Brain microvascular endothelial cell (primary cell): ENCODE measurements around the gene EID3.

Source experiments
- DNase-seq: peaks from one replicate; pipeline ENCODE4 v3.0.0-alpha.2; 2020
- H3K27ac ChIP-seq: fragments of 250-450 bp; sonication (Bioruptor Pico); 2 replicates; pipeline ENCODE4 v1.5.1; 2020; ENCODE audit warnings: mild to moderate bottlenecking, moderate library complexity
- H3K27me3 ChIP-seq: fragments of 250-450 bp; sonication (Bioruptor Pico); replicated peaks from 2 replicates; pipeline ENCODE4 v1.5.1; 2020; ENCODE audit warnings: mild to moderate bottlenecking
- H3K36me3 ChIP-seq: fragments of 250-450 bp; sonication (Bioruptor Pico); replicated peaks from 2 replicates; pipeline ENCODE4 v1.5.1; 2020; ENCODE audit warnings: mild to moderate bottlenecking
- H3K4me3 ChIP-seq: 2 replicates; pipeline ENCODE4 v1.5.1; 2011; ENCODE audit warnings: low read depth, mild to moderate bottlenecking, control low read depth, low read length, moderate library complexity
- in situ Hi-C: cut with HindIII; loops from 2 replicates; pipeline ENCODE4 v1.10.0; 2017; ENCODE audit warnings: low sequenced_read_pairs, low pct_ligation_motif_present
- TF ChIP-seq, protein P1 (sequence below): IDR thresholded peaks from 2 replicates; pipeline ENCODE4 v1.5.1; 2011; ENCODE audit warnings: low read depth, mild to moderate bottlenecking, moderate library complexity, low read length, control low read depth, inconsistent platforms; ENCODE audit errors: missing control alignments

The EID3 gene

DNA sequence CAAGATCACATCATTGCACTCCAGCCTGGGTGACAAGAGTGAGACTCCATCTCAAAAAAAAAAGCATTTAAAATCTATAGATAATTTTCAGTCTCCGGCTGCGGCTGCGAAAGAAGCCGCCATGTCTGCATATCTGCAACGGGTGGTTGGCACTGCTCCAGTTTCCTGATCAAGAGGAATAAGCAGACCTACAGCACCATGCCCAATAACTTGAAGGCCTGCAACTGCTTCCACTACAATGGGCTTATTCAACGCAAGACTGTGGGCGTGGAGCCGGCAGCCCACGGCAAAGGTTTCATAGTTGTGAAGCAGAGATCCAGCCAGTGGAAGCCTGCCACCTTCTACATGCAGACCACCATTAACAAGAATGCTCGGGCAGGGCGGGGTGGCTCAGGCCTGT lies 30.6 kb upstream of the EID3 start:
- no peak for DNase-seq
- in situ Hi-C loops = no loop called here
- H3K36me3 ChIP-seq = no peaks in the 10 kb centered on the region
- H3K27me3 ChIP-seq = no peaks in the 10 kb centered on the region
- TF ChIP-seq, protein P1, sequence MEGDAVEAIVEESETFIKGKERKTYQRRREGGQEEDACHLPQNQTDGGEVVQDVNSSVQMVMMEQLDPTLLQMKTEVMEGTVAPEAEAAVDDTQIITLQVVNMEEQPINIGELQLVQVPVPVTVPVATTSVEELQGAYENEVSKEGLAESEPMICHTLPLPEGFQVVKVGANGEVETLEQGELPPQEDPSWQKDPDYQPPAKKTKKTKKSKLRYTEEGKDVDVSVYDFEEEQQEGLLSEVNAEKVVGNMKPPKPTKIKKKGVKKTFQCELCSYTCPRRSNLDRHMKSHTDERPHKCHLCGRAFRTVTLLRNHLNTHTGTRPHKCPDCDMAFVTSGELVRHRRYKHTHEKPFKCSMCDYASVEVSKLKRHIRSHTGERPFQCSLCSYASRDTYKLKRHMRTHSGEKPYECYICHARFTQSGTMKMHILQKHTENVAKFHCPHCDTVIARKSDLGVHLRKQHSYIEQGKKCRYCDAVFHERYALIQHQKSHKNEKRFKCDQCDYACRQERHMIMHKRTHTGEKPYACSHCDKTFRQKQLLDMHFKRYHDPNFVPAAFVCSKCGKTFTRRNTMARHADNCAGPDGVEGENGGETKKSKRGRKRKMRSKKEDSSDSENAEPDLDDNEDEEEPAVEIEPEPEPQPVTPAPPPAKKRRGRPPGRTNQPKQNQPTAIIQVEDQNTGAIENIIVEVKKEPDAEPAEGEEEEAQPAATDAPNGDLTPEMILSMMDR = no peak
- no peak overlapping the region for H3K4me3 ChIP-seq
- H3K27ac ChIP-seq = no peak overlapping the region

DNA sequence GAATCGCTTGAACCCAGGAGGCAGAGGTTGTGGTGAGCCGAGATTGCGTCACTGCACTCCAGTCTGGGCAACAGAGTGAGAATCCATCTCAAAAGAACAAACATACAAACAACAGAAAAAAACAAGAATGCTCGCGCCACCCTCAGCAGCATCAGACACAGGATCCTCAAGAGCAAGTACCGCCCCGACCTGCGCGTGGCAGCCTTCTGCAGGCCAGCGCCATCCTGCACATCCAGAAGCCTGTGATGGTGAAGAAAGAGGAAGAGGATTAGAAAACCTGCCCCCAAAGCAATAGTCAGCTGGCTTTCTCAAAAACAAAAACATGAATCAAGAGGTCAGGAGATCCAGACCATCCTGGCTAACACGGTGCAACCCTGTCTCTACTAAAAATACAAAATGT lies 30.0 kb upstream of the EID3 start:
- TF ChIP-seq, protein P1 = no peak
- Histone ChIP-seq H3K27ac (no peak overlapping the region), H3K4me3 (no peak overlapping the region), H3K27me3 (no peaks in the 10 kb centered on the region), H3K36me3 (no peaks in the 10 kb centered on the region)
- DNase-seq = no peak
- in situ Hi-C loops = no loop called here

DNA sequence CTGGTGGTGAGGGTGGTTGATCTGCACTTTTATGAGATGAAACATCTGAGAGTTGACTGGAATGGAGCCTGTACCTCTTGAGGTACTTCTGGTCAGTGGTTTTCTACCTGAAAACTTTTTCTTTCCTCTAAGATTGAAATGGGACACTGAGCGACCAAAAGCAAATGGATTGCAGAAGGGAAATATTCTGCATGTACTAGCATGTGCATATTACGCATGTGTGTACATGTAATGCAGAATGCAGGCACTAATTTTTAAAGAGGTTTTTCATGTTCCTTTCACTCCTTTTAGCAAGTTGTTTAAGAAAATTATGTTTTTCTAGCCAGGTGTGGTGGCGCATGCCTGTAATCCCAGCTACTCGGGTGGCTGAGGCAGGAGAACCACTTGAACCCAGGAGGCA lies 28.7 kb upstream of the EID3 start:
- DNase-seq = no peak
- Histone ChIP-seq H3K36me3 (no peaks in the 10 kb centered on the region), H3K27me3 (no peaks in the 10 kb centered on the region), H3K4me3 (no peak overlapping the region), H3K27ac (no peak overlapping the region)
- in situ Hi-C loops = no loop called here
- TF ChIP-seq, protein P1 = no peak

DNA sequence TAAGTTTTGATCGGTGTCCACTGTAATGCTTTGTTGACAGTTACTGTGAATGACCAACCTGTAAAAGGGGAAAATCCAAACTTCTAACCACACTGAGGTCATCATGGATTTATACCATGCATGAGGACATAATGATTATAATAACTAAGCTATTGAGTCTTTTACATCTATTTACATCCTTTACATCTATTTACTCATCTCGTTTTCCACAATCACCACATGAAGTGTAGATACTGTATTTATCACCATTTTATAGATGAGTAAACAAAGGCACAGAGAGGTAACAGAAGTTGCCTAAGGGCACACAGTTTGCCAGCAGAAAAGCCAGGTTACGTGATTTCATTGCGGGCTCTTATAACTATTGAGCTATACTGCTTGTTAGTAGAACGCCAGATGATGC lies 27.9 kb upstream of the EID3 start:
- Histone ChIP-seq H3K36me3 (no peaks in the 10 kb centered on the region), H3K4me3 (no peak overlapping the region), H3K27ac (no peak overlapping the region), H3K27me3 (no peaks in the 10 kb centered on the region)
- TF ChIP-seq, protein P1 = no peak
- in situ Hi-C loops = no loop called here
- no peak for DNase-seq

DNA sequence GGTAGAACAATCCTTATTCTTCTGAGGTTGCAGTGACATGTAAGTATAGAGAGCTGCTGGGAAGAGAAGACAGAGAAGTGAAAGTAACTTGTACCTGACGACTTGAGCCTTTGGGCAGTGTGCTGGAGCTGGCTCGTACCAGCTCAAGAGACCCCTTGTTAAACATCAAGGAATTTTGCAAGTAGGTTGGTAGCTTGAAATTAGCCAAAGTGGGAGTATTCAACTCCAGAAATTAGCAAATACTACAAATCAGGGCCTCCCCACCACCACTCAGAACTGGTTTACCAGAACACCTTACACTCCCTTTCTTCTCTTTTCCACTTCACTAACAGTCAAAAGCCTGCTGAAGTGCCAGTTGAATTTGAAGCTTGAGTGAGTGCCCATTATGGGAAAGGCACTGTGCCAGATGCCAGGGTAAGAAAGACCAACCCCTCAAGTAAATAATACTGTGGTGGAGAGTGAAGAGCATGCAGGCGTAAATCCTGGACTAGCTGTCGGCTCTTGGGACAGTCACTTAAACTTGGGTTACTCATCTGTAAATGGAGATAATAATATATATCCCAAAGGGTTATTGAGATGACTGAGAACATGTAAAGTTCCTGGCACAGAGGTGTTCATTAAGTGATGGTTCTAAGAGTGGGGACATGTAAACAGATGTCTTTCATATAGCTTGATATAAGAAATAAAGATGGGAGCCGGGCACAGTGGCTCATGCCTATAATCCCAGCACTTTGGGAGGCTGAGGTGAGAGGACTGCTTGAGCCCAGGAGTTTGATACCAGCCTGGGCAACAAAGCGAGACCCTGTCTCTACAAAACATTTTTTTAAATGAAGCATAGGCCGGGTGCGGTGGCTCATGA lies 27.0 kb upstream of the EID3 start:
- H3K27ac ChIP-seq = no peak overlapping the region
- H3K36me3 ChIP-seq = no peaks in the 10 kb centered on the region
- in situ Hi-C loops = no loop called here
- no peak overlapping the region for H3K4me3 ChIP-seq
- H3K27me3 ChIP-seq = no peaks in the 10 kb centered on the region
- no peak for DNase-seq
- TF ChIP-seq, protein P1 = no peak

DNA sequence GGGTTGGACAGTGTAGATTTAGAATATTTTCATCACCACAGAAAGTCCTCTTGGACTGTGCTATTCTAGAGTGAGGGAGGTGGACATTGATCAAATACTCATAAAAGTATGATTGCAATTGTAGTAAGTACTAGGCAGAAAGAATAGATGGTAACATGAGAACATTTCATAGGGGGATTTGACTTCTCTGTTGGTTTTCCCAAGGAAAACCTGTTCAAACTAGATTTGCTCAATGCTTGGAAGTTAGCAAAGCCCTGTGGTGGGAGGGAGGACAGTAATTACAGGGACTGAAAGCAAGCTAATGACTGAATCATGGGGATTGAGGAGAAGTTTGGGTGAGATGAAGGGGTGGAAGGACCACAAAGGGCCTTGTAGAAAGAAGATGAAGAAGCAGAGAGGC lies 24.4 kb upstream of the EID3 start:
- Histone ChIP-seq H3K27me3 (no peaks in the 10 kb centered on the region), H3K36me3 (no peaks in the 10 kb centered on the region), H3K27ac (no peak overlapping the region), H3K4me3 (no peak overlapping the region)
- no peak for DNase-seq
- TF ChIP-seq, protein P1 = no peak
- in situ Hi-C loops = no loop called here
